Measurements from ENCODE around the gene STX5. TPM values are rescaled to one million over a fixed set of nuclear protein-coding genes. Genes with fewer than 3 reads are reported as not detected.

The STX5 gene
- polyA plus RNA-seq, 3 donors = 36.4 to 39.6 (median 38.5) TPM

- WGBS (ENCODE audit: insufficient coverage) = 67% methylated on average over 1 of the region's 1 CpG
- peaks cover 40 to 45% of the 10 kb centered on the region in 2 donors for H3K4me1 ChIP-seq (ENCODE audit: control insufficient read depth in 1 of 2, insufficient read depth in 2 of 2, low read length in 2 of 2)
- H3K27me3 Mint-ChIP-seq (ENCODE audit: low read depth in 3 of 3) = peaks cover 0 to 3% (median 2%) of the 10 kb centered on the region in 3 donors
- peaks cover 34% of the 10 kb centered on the region for H3K4me1 Mint-ChIP-seq
- H3K4me3 ChIP-seq (replicated peaks in 1 of 3; ENCODE audit: low read depth in 2 of 3, low read length in 3 of 3) = no peak overlapping the region
- no peak for DNase-seq
- peak overlapping the region in 5 of 7 donors; percentile 7 to 57 (median 30) for H3K27ac Mint-ChIP-seq
- no peak for TF ChIP-seq CTCF (IDR thresholded peaks at IDR 0.05)
- no peaks in the 10 kb centered on the region for H3K9me3 Mint-ChIP-seq
- intact Hi-C loops (cut with micrococcal nuclease) = no loop called here
- no peaks in the 10 kb centered on the region for H4K20me1 ChIP-seq (ENCODE audit: insufficient read depth, low read length)
- peaks cover 8% of the 10 kb centered on the region for H3K79me2 ChIP-seq (ENCODE audit: insufficient read depth, low read length)
- no peak overlapping the region for H2AFZ ChIP-seq (ENCODE audit: insufficient read depth, low read depth, low read length, poor library complexity, severe bottlenecking)
- no peak overlapping the region for H3K9ac ChIP-seq (ENCODE audit: insufficient read depth, low read length, poor library complexity, severe bottlenecking)
- H3K4me3 Mint-ChIP-seq = no peak overlapping the region
- no peak overlapping the region for H3K4me2 ChIP-seq (replicated peaks; ENCODE audit: extremely low read depth, low read length, poor library complexity, severe bottlenecking)
- H3K36me3 ChIP-seq (replicated peaks in 1 of 2; ENCODE audit: control insufficient read depth in 1 of 2, insufficient read depth in 2 of 2, low read length in 2 of 2) = peaks cover 0 to 3% of the 10 kb centered on the region in 2 donors
- H3K27ac ChIP-seq (ENCODE audit: low read depth in 1 of 2, low read length in 2 of 2) = peak overlapping the region in 1 of 2 donors; percentile 40
- H3K36me3 Mint-ChIP-seq = peaks cover 10 to 27% of the 10 kb centered on the region in 2 donors
- no peaks in the 10 kb centered on the region for H3K27me3 ChIP-seq (ENCODE audit: control insufficient read depth in 2 of 2, insufficient read depth in 2 of 2, low read length in 2 of 2)
- no peaks in the 10 kb centered on the region for H3K9me3 ChIP-seq (replicated peaks in 1 of 2; ENCODE audit: control insufficient read depth in 1 of 2, insufficient read depth in 1 of 2, low read length in 2 of 2)
Measured at GRCh38 chr11:62810748-62811147, 21.1 kb downstream of the STX5 start.

GRCh38 chr11:62806611-62807121 lies 25.2 kb downstream of the STX5 start:
- H3K9ac ChIP-seq (ENCODE audit: insufficient read depth, low read length, poor library complexity, severe bottlenecking) = peak overlapping the region; percentile 89
- peaks cover 33% of the 10 kb centered on the region for H4K20me1 ChIP-seq (ENCODE audit: insufficient read depth, low read length)
- H3K27me3 ChIP-seq (ENCODE audit: control insufficient read depth in 2 of 2, insufficient read depth in 2 of 2, low read length in 2 of 2) = no peaks in the 10 kb centered on the region
- Mint-ChIP-seq H3K36me3 (peaks cover 25 to 31% of the 10 kb centered on the region in 2 donors), H3K4me1 (peaks cover 40% of the 10 kb centered on the region), H3K9me3 (no peaks in the 10 kb centered on the region), H3K4me3 (peak overlapping the region; percentile 79 to 98), H3K27ac (peak overlapping the region; percentile 91 to 99 (median 98)), H3K27me3 (ENCODE audit: low read depth in 3 of 3) (peaks cover 0 to 3% (median 2%) of the 10 kb centered on the region in 3 donors)
- H3K79me2 ChIP-seq (ENCODE audit: insufficient read depth, low read length) = peaks cover 41% of the 10 kb centered on the region
- H3K36me3 ChIP-seq (replicated peaks in 1 of 2; ENCODE audit: control insufficient read depth in 1 of 2, insufficient read depth in 2 of 2, low read length in 2 of 2) = peaks cover 18 to 21% of the 10 kb centered on the region in 2 donors
- no peaks in the 10 kb centered on the region for H3K9me3 ChIP-seq (replicated peaks in 1 of 2; ENCODE audit: control insufficient read depth in 1 of 2, insufficient read depth in 1 of 2, low read length in 2 of 2)
- H3K4me1 ChIP-seq (ENCODE audit: control insufficient read depth in 1 of 2, insufficient read depth in 2 of 2, low read length in 2 of 2) = peaks cover 44 to 48% of the 10 kb centered on the region in 2 donors
- peak overlapping the region; percentile 98 for H3K27ac ChIP-seq (ENCODE audit: low read depth in 1 of 2, low read length in 2 of 2)
- intact Hi-C loops (cut with micrococcal nuclease) = no loop called here
- DNase-seq = peak; percentile 90 to 97 (median 92)
- H3K4me3 ChIP-seq (replicated peaks in 1 of 3; ENCODE audit: low read depth in 2 of 3, low read length in 3 of 3) = peak overlapping the region; percentile 75 to 97 (median 91)
- no peak for TF ChIP-seq CTCF (IDR thresholded peaks at IDR 0.05)
- H3K4me2 ChIP-seq (replicated peaks; ENCODE audit: extremely low read depth, low read length, poor library complexity, severe bottlenecking) = peak overlapping the region; percentile 82
- no peak overlapping the region for H2AFZ ChIP-seq (ENCODE audit: insufficient read depth, low read depth, low read length, poor library complexity, severe bottlenecking)
- WGBS (ENCODE audit: insufficient coverage) = 0% methylated on average over 2 of the region's 5 CpGs

All from CD14-positive monocyte (primary cell).